Activated T-cell treated with anti-CD3 and anti-CD28 coated beads for 24 hours (primary cell): Measurements from ENCODE around the gene HMCN1.

Source experiments
- DNase-seq: peaks from one replicate; pipeline ENCODE4 v3.0.0-alpha.2; 2020; ENCODE audit warnings: low read depth

HMCN1 gene

GRCh38 chr1:186030453-186030852 is 296.3 kb downstream of the HMCN1 start:
- DNase-seq, result no peak

- DNase-seq, result no peak
Observed at GRCh38 chr1:186033847-186034271, 299.7 kb downstream of the HMCN1 start.

GRCh38 chr1:186042230-186042629 is 308.0 kb downstream of the HMCN1 start:
- DNase-seq, result no peak

DNA sequence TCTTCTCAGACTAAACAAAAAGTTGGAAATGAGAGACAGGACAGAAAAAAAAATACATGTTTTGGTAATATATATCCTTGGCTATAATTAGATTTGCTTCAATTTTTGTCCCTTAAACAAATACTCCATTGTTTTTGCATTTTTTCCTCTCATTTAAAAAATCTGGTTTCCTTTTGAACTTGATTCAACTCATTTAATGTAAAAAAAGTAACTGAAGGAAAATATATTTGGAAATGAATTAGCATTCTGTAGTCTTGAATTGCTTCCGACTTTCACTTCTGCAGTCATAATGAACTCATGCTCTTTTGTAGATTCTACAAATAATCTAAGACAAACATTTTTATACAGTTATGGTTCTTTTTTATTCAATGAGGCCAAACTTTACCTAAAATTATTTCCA is 309.1 kb downstream of the HMCN1 start:
- DNase-seq, result no peak

DNA sequence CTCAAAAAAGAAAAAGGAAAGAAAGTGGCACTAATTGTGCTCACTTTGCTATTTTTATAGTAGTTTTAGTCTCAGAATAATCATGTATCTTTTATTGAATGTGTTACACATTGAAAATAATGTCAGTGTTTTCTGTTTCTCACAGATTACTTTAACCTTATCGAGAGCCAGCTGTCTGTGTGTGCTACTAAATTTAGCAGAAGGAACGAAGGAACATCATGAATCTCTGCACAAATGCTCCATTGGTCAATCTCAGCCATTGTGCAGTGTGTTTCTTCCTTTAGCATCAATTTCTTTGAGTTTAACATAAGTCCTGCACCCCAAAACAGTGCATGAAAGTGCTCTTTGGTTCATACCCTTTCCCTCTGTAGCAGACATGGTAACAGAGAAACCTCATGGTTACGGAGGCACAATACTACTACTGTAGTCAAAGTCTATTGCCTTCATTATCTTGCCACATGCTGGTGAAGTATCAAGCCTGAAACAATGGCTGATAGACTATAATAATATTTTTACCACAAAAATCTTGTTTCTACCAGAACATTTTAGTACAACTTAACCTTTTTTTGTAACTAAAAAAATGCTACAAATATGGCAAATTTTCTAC is 310.0 kb downstream of the HMCN1 start:
- no peak for DNase-seq

GRCh38 chr1:186046437-186047211 is 312.4 kb downstream of the HMCN1 start:
- DNase-seq, result no peak

DNA sequence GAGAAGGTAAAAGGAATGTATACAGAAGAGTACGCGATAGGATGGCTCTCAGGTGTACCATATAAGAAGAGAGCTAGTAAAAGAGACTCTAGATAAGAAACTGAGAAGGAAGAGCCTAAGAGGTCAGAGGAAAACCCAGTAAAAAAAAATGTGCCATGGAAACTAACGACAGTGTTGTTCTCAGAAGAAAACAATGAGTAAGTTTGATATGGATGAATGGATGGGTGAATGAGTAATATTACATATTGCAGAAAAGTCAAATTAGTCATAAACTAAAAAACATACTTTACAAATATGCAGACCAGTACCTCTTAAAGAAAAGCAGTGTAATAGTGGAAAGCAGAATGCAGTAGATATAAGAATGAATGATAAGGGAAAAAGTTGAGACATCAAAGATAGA is 316.2 kb downstream of the HMCN1 start:
- DNase-seq, result no peak

- DNase-seq, result no peak
Observed at GRCh38 chr1:186054003-186054402, 319.8 kb downstream of the HMCN1 start.

DNA sequence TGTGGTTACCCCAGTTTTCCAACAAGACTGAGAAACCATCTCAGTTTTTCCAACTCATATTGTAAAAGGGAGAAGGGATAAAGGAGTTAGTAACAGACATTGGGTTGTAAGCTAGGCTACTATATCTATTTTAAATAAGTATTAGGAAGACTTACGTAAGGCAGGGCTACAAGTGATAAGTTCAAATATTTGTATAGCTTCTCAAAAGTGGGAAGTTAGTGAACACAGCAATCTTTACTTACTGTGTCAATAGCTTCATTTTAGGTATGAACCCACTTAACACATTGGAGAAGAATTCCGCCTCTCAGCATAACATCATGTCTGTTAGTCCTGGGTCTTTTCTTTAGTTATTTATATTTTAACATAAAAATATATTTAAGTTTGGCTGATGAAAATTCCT is 320.7 kb downstream of the HMCN1 start:
- DNase-seq, result no peak

DNA sequence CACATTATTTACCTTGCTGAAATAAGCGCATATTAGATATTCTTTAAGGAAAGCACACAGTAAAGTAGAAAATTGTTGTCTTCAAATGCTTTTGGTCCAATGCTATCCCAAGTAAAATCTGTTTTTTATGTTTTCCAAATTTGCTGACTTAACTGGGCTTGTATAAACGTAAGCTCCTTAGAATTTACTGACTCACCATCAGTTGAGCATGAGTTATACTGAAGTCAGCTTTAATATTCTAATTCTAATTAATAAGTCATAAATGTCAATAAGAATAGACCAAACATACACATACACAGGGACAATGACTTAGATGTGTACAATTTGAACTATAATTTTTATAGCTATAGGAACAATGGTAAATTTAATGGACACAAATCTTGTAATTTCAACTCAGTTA is 321.7 kb downstream of the HMCN1 start:
- DNase-seq, result no peak

- no peak for DNase-seq
Observed at GRCh38 chr1:186057086-186057485, 322.9 kb downstream of the HMCN1 start.

DNA sequence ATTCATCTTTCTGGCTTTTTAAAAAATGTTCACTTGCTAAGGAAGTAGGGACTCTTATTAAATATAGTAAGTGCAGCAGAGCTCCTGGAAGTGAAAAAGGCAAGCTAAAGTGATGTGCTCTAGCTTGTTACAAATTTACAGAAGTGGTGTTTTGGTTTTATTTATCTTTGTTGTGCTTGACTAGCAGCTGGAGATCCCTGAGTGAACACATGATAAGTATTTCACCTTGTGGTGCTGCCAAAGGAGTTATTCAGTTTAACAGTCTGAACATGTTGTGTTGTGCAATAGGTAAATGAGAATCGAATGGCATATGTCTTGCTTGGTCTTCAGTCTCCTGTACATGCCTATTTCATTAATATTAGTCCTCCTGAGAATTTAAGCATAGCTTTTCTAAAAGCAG is 325.1 kb downstream of the HMCN1 start:
- DNase-seq, result no peak

DNA sequence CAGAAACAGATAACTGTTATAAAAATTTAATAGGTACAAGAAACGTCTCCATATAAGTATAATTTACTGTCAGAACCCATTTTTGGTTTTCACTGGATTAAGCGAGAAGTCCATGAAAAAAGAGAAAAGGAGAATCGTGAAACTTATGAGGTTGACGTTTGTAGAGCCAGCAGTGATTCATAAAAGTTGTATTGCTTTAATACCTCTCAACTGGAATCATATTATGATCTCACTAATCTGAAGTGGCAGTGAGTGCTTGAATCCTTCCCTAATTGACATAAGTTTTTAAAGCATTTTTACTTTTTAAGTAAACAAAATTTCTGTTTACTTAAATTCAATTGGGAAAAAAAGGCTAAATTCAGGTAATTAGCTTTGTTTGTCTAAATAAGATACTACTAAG is 325.6 kb downstream of the HMCN1 start:
- no peak for DNase-seq

DNA sequence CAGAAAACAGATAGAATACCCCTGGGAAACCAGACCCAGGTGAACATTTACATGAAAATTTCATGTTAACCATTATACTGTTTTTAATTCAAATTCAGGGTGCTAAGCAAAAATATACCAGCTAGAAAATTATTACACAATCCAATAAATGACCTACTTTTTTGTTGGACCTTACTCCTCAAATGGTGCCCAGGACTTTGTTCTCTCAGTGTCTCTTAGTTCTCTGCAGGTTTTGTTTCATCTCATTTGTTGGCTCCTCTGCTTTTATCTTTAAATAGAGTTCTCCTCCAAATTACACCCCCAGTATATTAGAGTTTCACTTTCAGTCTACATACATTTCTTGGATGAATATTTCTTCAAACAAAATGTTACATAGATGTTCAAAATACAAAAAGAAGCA is 326.0 kb downstream of the HMCN1 start:
- no peak for DNase-seq

- DNase-seq, result no peak
Observed at GRCh38 chr1:186063091-186063657, 329.0 kb downstream of the HMCN1 start.

DNA sequence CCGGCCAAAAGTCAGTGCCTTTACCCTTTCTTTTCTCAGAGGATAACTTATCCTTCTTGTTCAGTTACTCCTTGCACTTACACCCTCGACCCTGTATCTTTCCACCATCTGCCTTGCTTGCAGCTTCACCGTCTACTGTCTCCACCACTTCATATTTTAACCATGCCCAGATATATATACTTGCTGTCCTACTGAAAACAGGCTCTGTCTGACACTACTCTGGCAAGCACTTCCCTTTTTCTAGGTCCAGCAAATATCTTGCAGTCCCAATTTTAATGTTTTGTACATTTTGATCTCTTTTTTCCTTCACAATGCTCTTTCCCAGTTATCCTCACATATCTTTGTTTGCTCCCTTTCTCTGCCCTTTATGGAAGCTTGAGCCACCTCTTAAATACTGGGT is 332.2 kb downstream of the HMCN1 start:
- DNase-seq, result no peak

GRCh38 chr1:186073697-186074096 is 339.5 kb downstream of the HMCN1 start:
- DNase-seq, result no peak

DNA sequence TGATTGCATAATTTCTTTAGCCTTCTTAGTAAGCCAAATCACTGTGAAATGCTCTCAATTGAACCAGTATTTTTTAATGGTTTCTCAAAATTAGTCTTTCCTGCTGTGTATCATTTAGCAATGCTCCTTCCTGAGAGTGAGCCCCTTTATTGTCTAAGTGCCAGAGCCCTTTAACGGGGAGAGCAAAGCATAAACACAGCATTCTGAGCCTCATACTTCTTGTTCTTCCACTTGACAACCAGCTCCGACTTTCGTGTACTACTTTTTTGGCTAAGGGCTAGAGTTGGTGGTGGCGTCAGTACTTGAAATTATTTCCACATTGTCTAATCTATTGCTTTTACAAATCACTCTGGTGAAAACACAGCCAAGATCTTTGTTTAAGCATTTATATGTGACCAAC is 341.8 kb downstream of the HMCN1 start:
- DNase-seq, result no peak

- no peak for DNase-seq
Observed at GRCh38 chr1:186078245-186078644, 344.1 kb downstream of the HMCN1 start.

- no peak for DNase-seq
Observed at GRCh38 chr1:186079084-186079684, 345.0 kb downstream of the HMCN1 start.

- no peak for DNase-seq
Observed at GRCh38 chr1:186082235-186082937, 348.2 kb downstream of the HMCN1 start.

GRCh38 chr1:186086583-186086982 is 352.4 kb downstream of the HMCN1 start:
- DNase-seq, result no peak

DNA sequence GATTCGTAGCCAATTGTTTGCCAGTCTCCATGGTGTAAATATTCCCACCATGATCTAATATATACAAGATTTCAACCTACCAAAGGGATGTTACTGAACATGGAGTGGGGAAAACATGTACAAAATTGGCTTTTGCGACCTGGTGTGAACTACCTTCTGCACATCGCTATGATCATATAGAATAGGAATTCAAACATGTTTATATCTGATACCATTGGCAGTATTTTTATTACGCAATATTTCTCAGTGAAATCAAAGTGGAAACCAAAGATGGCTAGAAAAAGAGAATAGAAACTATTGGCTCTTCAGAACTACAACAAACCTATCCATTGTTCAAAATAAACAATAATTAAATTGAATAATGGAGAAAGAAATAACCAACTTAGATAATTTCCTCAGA is 355.7 kb downstream of the HMCN1 start:
- no peak for DNase-seq
